OCI-LY1 (cell line): ENCODE results near the gene DOCK4.

Experiments used
- EZH2 ChIP-seq: fragments of 200-600 bp; sonication (generic), shearing (Covaris generic); IDR thresholded peaks from 2 replicates; pipeline ENCODE4 v1.8.0; 2017; ENCODE audit warnings: borderline replicate concordance, mixed run types, mild to moderate bottlenecking, antibody characterized with exemption, low read length, moderate library complexity, mixed read lengths
- TF ChIP-seq, protein P1 (sequence below): fragments of 200-600 bp; sonication (generic), shearing (Covaris generic); IDR thresholded peaks from 2 replicates; pipeline ENCODE4 v1.5.1; 2017; ENCODE audit warnings: mild to moderate bottlenecking, antibody characterized with exemption, low read length, moderate library complexity, mixed read lengths

DNA sequence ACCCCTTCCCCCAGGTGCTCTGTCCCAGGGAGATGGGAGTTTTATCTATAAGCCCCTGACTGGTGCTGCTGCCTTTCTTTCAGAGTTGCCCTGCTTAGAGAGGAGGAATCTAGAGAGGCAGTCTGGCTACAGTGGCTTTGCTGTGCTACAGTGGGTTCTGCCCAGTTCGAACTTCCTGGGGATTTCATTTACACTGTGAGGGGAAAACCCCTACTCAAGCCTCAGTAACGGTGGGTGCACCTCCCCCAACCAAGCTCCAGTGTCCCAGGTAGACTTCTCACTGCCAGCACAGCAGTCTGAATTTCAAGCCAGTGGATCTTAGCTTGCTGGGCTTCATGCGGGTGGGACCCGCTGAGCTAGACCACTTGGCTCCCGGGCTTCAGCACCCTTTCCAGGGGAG, 500.4 kb downstream of the DOCK4 start:
- TF ChIP-seq, protein P1, sequence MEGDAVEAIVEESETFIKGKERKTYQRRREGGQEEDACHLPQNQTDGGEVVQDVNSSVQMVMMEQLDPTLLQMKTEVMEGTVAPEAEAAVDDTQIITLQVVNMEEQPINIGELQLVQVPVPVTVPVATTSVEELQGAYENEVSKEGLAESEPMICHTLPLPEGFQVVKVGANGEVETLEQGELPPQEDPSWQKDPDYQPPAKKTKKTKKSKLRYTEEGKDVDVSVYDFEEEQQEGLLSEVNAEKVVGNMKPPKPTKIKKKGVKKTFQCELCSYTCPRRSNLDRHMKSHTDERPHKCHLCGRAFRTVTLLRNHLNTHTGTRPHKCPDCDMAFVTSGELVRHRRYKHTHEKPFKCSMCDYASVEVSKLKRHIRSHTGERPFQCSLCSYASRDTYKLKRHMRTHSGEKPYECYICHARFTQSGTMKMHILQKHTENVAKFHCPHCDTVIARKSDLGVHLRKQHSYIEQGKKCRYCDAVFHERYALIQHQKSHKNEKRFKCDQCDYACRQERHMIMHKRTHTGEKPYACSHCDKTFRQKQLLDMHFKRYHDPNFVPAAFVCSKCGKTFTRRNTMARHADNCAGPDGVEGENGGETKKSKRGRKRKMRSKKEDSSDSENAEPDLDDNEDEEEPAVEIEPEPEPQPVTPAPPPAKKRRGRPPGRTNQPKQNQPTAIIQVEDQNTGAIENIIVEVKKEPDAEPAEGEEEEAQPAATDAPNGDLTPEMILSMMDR, result no peak
- no peak for TF ChIP-seq EZH2
